D721Med (cell line): Measurements from ENCODE around the gene KCND3.
A peak's percentile ranks its signal among the peaks of the same experiment; 100 is the strongest.

Experiments
- DNase-seq: peaks from one replicate; pipeline ENCODE4 v3.0.0; 2011; ENCODE audit warnings: low spot score; ENCODE audit not compliant: insufficient read length
- FAIRE-seq: peaks from 2 replicates; lab custom pipeline; 2011; peaks lifted over from hg19 to GRCh38; lab: Jason Lieb, UNC
- CTCF ChIP-seq: IDR thresholded peaks from 2 replicates; pipeline ENCODE4 v1.5.1; 2012; ENCODE audit warnings: mild to moderate bottlenecking, control low read depth; ENCODE audit not compliant: insufficient read depth; ENCODE audit errors: missing control alignments

The KCND3 gene

GRCh38 chr1:111769517-111770146 is 219.8 kb downstream of the KCND3 start:
- FAIRE-seq (peak; percentile 29), DNase-seq (no peak)
- peak; percentile 91 for TF ChIP-seq CTCF

- TF ChIP-seq CTCF: no peak
- DNase-seq: no peak
- FAIRE-seq: no peak
Measured at GRCh38 chr1:111768625-111769024, 220.8 kb downstream of the KCND3 start.

GRCh38 chr1:111768023-111768422 is 221.4 kb downstream of the KCND3 start:
- no peak for DNase-seq
- FAIRE-seq: no peak
- no peak for TF ChIP-seq CTCF

DNA sequence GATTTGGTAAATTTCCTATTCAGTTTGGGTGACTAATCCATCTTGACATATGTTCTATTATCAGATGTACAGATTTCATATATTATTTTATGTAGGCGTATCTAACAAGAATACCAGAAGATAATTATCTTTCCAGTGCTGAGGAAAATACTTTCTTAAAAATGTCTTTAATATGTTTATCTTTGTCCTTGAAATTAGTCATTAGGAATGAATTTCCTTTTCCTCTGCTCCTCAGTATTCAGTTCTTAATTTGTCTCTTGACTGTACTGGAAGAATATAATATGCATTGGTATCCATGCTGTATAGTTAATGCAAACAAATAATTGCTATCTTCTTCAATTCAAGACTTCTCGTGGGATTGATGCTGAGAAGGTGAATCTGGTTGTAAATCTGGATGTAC is 227.1 kb downstream of the KCND3 start:
- FAIRE-seq: no peak
- no peak for DNase-seq
- no peak for TF ChIP-seq CTCF

DNA sequence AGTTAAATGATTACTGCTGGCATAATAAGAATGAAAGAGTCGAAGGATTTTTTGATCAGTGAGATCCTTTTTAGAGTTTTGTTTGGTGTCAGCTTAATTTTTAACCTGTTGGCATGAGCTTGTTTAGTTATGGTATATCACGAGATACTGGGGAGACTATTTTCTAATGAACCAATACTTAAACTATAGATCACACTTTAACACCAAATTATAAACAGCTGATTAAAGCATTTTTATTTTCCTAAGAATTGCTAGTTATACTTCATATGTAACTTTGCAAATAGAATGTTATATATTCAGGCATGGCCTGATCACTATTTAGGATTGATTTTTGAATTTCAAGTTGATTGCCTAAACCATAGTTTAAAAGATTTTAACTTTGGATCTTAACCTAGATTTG is 227.8 kb downstream of the KCND3 start:
- FAIRE-seq (no peak), DNase-seq (no peak)
- TF ChIP-seq CTCF: no peak

DNA sequence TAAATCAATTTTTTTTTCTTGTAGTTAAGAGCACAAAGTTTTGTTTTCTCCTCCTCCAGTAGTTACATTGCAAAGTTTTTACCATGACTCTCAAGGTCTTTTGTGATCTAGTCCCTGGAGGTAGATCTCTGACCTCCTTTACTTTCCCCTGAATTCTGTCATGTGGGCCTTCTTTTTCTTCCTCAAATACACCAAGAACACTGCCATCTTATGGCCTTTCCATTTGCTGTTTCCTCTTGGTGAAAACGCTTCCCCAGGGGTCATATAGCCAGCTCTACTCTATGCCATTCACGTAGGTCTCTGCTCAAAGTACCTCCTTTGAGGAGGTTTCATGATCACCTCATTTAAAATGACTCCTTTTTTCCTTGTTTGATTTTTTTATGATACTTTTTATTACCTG is 231.1 kb downstream of the KCND3 start:
- DNase-seq: no peak
- no peak for FAIRE-seq
- no peak for TF ChIP-seq CTCF

DNA sequence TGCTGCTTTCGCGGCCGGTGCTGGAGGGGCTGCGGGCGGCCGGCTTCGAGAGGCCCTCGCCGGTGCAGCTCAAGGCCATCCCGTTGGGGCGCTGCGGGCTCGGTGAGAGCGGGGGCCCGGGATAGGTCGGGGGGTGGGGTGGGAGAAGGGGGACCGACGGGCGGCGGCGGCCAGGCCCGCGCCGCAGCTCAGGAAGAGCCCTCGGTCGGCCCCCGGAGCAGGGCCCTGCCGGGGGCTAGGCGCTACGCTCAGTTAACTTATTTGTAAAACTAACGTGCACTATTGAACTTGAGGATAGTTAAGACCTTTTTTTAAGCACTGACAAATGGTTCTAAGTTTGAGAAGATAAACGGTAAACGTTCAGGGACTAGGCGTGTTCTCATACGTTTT is 233.3 kb downstream of the KCND3 start:
- no peak for TF ChIP-seq CTCF
- FAIRE-seq (no peak), DNase-seq (no peak)
